ENCODE measurements around the gene PAEP.

The PAEP gene

DNA sequence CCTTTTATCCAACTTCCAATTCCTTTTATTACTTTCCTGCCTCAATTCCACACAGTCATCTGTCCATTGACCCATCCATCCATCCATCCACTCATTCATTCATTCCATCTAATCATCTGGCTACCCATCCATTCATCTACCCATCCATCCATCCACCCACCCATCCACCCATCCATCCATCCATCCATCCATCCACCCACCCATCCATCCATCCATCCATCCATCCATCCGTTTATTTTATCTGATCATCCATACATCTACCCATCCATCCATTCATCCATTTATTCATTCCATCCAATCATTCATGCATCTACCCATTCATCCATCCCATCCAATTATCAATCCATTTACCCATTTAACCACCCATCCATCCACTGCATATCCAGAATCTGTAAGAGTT lies 11.6 kb downstream of the PAEP start:
- no peaks in the 10 kb centered on the region for H3K9me2 ChIP-seq (replicated peaks; ENCODE audit: insufficient read depth, low read length)

DNA sequence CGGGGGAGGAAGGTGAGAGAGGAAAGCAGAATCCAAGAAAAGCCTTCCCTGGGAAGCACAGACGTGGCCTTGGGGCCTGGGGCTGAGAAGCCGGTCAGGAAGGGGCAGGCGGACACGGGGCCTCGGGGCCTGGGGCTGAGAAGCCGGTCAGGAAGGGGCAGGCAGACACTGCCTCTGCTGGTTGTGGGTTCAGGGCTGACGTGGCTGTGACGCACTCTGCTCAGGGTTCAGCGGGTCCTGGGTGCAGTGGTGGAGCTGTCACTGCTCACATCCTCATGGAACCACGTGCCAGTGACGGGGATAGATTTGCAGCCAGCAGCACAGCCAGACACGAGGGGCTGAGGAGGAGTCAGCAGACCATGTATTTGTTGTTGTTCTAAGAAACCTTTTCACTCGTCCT lies 12.8 kb downstream of the PAEP start:
- no peak overlapping the region for H3K4me3 ChIP-seq (ENCODE audit: insufficient read depth, low read length, poor library complexity, severe bottlenecking)
- no peaks in the 10 kb centered on the region for H3K9me3 ChIP-seq (ENCODE audit: insufficient read depth, low read length)
- no peaks in the 10 kb centered on the region for H3K36me3 ChIP-seq (ENCODE audit: low read length)
- TF ChIP-seq, protein P1, sequence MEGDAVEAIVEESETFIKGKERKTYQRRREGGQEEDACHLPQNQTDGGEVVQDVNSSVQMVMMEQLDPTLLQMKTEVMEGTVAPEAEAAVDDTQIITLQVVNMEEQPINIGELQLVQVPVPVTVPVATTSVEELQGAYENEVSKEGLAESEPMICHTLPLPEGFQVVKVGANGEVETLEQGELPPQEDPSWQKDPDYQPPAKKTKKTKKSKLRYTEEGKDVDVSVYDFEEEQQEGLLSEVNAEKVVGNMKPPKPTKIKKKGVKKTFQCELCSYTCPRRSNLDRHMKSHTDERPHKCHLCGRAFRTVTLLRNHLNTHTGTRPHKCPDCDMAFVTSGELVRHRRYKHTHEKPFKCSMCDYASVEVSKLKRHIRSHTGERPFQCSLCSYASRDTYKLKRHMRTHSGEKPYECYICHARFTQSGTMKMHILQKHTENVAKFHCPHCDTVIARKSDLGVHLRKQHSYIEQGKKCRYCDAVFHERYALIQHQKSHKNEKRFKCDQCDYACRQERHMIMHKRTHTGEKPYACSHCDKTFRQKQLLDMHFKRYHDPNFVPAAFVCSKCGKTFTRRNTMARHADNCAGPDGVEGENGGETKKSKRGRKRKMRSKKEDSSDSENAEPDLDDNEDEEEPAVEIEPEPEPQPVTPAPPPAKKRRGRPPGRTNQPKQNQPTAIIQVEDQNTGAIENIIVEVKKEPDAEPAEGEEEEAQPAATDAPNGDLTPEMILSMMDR (IDR thresholded peaks at IDR 0.05; ENCODE audit: insufficient read depth, low read length, poor library complexity, severe bottlenecking), result no peak
- TF ChIP-seq EZH2phosphoT487 (conservative IDR thresholded peaks at IDR 0.05; ENCODE audit: low read length), result no peak
- no peak overlapping the region for H3K9ac ChIP-seq (ENCODE audit: low read length)
- no peaks in the 10 kb centered on the region for H3K27me3 ChIP-seq (ENCODE audit: low read length)
- no peaks in the 10 kb centered on the region for H3K9me2 ChIP-seq (replicated peaks; ENCODE audit: insufficient read depth, low read length)
- H3F3A ChIP-seq (ENCODE audit: insufficient read depth), result no peaks in the 10 kb centered on the region
- no peak overlapping the region for H3K4me2 ChIP-seq (ENCODE audit: low read depth, low read length, poor library complexity, severe bottlenecking)
- H2AFZ ChIP-seq (ENCODE audit: low read depth, low read length, severe bottlenecking), result no peak overlapping the region
- H4K20me1 ChIP-seq (ENCODE audit: low read depth, low read length), result no peaks in the 10 kb centered on the region
- H3K27ac ChIP-seq (ENCODE audit: low read depth, low read length), result no peak overlapping the region
- H3K79me2 ChIP-seq (ENCODE audit: insufficient read depth, low read length), result no peaks in the 10 kb centered on the region

More for the DNA sequence above, 11.6 kb downstream of the PAEP start:
- Histone ChIP-seq H2AFZ (ENCODE audit: low read depth, low read length, severe bottlenecking) (no peak overlapping the region), H3K9ac (ENCODE audit: low read length) (no peak overlapping the region), H3K27ac (ENCODE audit: low read depth, low read length) (no peak overlapping the region), H3F3A (ENCODE audit: insufficient read depth) (no peaks in the 10 kb centered on the region), H3K9me3 (ENCODE audit: insufficient read depth, low read length) (no peaks in the 10 kb centered on the region), H3K4me2 (ENCODE audit: low read depth, low read length, poor library complexity, severe bottlenecking) (no peak overlapping the region), H3K79me2 (ENCODE audit: insufficient read depth, low read length) (no peaks in the 10 kb centered on the region), H3K36me3 (ENCODE audit: low read length) (no peaks in the 10 kb centered on the region), H3K27me3 (ENCODE audit: low read length) (no peaks in the 10 kb centered on the region), H3K4me3 (ENCODE audit: insufficient read depth, low read length, poor library complexity, severe bottlenecking) (no peak overlapping the region), H4K20me1 (ENCODE audit: low read depth, low read length) (no peaks in the 10 kb centered on the region)
- no peak for TF ChIP-seq EZH2phosphoT487 (conservative IDR thresholded peaks at IDR 0.05; ENCODE audit: low read length)
- TF ChIP-seq, protein P1 (IDR thresholded peaks at IDR 0.05; ENCODE audit: insufficient read depth, low read length, poor library complexity, severe bottlenecking), result no peak

DNA sequence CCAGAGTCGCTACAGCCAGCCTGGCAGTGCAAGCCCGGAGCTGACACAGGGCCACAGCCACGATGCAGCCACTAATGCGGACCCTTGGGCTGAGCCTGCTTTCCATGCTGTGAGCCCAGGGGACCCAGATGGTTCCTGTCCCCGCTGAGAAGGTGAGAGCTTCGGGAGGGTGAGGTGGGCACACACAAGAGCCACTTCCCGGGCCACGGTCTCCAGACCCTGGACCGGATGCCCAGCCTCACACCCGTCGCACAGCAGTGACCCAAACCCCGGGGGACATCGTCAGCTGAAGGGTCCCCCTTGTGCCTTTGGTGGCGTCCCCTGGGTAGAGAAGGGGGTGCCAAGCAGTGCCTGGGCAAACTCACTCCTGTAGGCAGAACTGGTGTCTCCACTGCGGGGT lies 13.4 kb downstream of the PAEP start:
- no peaks in the 10 kb centered on the region for H3F3A ChIP-seq (ENCODE audit: insufficient read depth)
- no peak overlapping the region for H2AFZ ChIP-seq (ENCODE audit: low read depth, low read length, severe bottlenecking)

More for the DNA sequence above, 13.4 kb downstream of the PAEP start:
- H3K9me2 ChIP-seq (replicated peaks; ENCODE audit: insufficient read depth, low read length), result no peaks in the 10 kb centered on the region
- H3K27me3 ChIP-seq (ENCODE audit: low read length), result no peaks in the 10 kb centered on the region
- H3K4me2 ChIP-seq (ENCODE audit: low read depth, low read length, poor library complexity, severe bottlenecking), result no peak overlapping the region
- H3K36me3 ChIP-seq (ENCODE audit: low read length), result no peaks in the 10 kb centered on the region
- no peaks in the 10 kb centered on the region for H3K79me2 ChIP-seq (ENCODE audit: insufficient read depth, low read length)
- H4K20me1 ChIP-seq (ENCODE audit: low read depth, low read length), result no peaks in the 10 kb centered on the region
- H3K9ac ChIP-seq (ENCODE audit: low read length), result no peak overlapping the region
- H3K27ac ChIP-seq (ENCODE audit: low read depth, low read length), result no peak overlapping the region
- no peak overlapping the region for H3K4me3 ChIP-seq (ENCODE audit: insufficient read depth, low read length, poor library complexity, severe bottlenecking)
- H3K9me3 ChIP-seq (ENCODE audit: insufficient read depth, low read length), result no peaks in the 10 kb centered on the region
- no peak for TF ChIP-seq EZH2phosphoT487 (conservative IDR thresholded peaks at IDR 0.05; ENCODE audit: low read length)
- TF ChIP-seq, protein P1 (IDR thresholded peaks at IDR 0.05; ENCODE audit: insufficient read depth, low read length, poor library complexity, severe bottlenecking), result no peak

All from SU-DHL-6 (cell line).